AG09309 (cell line): ENCODE results near the gene SPAG7.

ENCODE experiments used
- DNase-seq: peaks from one replicate; pipeline ENCODE4 v3.0.0-alpha.2; 2010; ENCODE audit warnings: low read depth
- H3K4me3 ChIP-seq: 2 replicates; pipeline ENCODE4 v1.5.1; 2011; ENCODE audit warnings: mild to moderate bottlenecking, low read depth, low read length, moderate library complexity; ENCODE audit not compliant: control insufficient read depth
- TF ChIP-seq, protein P1 (sequence below): IDR thresholded peaks from 2 replicates; pipeline ENCODE4 v1.5.1; 2011; ENCODE audit warnings: mild to moderate bottlenecking, low read depth, low read length, inconsistent platforms; ENCODE audit not compliant: insufficient read depth, control insufficient read depth; ENCODE audit errors: missing control alignments

Gene SPAG7

GRCh38 chr17:4959261-4959965, 8.2 kb downstream of the SPAG7 start:
- TF ChIP-seq, protein P1, sequence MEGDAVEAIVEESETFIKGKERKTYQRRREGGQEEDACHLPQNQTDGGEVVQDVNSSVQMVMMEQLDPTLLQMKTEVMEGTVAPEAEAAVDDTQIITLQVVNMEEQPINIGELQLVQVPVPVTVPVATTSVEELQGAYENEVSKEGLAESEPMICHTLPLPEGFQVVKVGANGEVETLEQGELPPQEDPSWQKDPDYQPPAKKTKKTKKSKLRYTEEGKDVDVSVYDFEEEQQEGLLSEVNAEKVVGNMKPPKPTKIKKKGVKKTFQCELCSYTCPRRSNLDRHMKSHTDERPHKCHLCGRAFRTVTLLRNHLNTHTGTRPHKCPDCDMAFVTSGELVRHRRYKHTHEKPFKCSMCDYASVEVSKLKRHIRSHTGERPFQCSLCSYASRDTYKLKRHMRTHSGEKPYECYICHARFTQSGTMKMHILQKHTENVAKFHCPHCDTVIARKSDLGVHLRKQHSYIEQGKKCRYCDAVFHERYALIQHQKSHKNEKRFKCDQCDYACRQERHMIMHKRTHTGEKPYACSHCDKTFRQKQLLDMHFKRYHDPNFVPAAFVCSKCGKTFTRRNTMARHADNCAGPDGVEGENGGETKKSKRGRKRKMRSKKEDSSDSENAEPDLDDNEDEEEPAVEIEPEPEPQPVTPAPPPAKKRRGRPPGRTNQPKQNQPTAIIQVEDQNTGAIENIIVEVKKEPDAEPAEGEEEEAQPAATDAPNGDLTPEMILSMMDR, result no peak
- no peak overlapping the region for H3K4me3 ChIP-seq
- no peak for DNase-seq

DNA sequence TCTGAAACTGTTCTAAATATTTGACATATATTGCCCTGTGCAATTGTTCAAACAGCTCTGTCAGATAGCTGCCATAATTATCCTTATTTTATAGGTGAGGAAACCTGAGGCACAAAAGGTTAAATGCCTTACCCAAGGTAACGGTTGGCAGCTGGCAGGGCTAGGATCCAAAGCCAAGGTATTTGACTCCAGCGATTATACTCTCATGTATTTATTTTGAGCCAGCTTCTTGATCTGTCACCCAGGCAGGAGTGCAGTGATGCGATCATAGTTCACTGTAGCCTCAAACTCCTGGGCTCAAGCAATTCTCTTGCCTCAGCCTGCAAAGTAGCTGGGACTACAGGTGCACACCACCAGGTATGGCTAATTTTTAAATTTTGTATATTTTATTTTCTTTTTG, 9.5 kb downstream of the SPAG7 start:
- no peak for DNase-seq
- no peak overlapping the region for H3K4me3 ChIP-seq
- TF ChIP-seq, protein P1, result no peak

DNA sequence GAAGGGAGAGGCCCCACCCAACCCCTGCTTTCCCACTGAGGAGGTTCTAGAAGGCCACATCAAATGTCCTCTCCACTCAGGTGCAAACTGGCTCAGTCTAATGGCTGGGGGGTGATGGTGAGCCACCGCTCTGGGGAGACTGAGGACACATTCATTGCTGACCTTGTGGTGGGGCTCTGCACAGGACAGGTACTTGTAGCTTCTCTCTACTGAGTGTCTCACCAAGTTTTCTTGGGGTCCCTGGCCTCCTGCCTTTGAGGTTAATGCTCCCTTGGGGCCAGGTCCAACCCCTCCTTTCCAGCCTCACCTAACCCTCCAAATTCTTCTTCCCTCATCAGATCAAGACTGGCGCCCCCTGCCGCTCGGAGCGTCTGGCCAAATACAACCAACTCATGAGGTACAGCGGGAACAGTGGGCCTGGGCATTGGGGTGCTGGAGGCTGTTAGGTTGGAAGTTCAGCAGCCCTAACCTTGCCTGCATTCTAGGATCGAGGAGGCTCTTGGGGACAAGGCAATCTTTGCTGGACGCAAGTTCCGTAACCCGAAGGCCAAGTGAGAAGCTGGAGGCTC, 11.0 kb downstream of the SPAG7 start:
- TF ChIP-seq, protein P1, result peak; percentile 27
- DNase-seq, result no peak
- no peak overlapping the region for H3K4me3 ChIP-seq

DNA sequence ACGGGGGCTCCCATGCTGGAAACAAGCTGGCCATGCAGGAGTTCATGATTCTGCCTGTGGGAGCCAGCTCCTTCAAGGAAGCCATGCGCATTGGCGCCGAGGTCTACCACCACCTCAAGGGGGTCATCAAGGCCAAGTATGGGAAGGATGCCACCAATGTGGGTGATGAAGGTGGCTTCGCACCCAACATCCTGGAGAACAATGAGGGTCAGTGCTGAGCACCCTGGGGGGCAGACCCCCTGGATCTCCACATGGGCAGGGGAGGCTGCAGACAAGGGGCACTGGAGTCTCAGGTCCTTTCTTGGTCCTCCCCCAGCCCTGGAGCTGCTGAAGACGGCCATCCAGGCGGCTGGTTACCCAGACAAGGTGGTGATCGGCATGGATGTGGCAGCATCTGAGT, 12.5 kb downstream of the SPAG7 start:
- DNase-seq, result no peak
- TF ChIP-seq, protein P1, result no peak
- H3K4me3 ChIP-seq, result no peak overlapping the region

DNA sequence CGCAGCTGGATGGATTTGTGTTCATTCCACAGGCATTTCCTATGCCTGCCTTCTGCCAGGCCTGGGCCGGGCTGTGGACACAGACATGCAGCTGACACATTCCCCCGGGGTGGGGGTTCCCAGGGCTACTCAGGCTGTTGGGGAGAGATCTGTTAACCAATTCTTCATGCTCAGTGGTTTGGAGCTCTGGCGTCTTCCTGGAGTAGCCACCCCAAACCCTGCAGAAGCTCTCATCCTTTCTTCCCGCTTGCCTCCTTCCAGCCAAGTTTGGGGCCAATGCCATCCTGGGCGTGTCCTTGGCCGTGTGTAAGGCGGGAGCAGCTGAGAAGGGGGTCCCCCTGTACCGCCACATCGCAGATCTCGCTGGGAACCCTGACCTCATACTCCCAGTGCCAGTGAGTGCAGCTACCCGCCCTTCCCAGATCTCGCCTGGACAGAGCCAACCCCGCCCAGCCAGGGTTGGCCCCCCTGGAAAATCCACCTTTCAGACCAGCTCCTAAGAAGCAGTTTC, 14.1 kb downstream of the SPAG7 start:
- peak overlapping the region; percentile 11 for H3K4me3 ChIP-seq
- DNase-seq, result peak; percentile 58
- TF ChIP-seq, protein P1, result no peak

- no peak overlapping the region for H3K4me3 ChIP-seq
These were observed 16.1 kb downstream of the SPAG7 start for GRCh38 chr17:4951486-4951885.

More at GRCh38 chr17:4951486-4951885, 16.1 kb downstream of the SPAG7 start:
- DNase-seq, result no peak
- TF ChIP-seq, protein P1, result no peak
